ENCODE measurements around the gene LSM4.
"Not testable (repeated sequence)": the region's sequence is repeated elsewhere in the genome, so short reads cannot be mapped to it uniquely, and the experiment has no call there.

LSM4 gene

DNA sequence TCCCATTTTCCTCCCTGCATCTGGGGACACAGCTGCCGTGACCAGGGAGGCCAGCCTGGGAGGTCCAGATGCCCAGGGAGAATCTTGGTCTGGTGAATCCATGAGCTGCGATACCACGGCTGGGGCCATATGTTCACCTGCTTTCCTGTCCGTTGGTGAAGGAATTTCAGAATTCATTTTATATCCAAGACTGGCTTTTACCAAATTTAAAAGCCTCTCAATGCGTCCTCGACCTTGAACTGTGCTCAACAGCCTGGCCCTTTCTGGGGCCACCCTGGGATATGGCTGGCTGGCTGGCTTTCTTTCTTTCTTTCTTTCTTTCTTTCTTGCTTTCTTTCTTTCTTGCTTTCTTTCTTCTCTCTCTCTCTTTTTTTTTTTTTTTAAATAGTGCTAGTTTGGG is 40.9 kb upstream of the LSM4 start:
- Histone ChIP-seq H3K9ac (no peak overlapping the region), H3K36me3 (ENCODE audit: control insufficient read depth, insufficient read depth, low read length) (no peaks in the 10 kb centered on the region), H3K27ac (peak overlapping the region; percentile 83), H3K27me3 (ENCODE audit: control insufficient read depth, insufficient read depth, low read length) (no peaks in the 10 kb centered on the region), H3K9me3 (ENCODE audit: control insufficient read depth, low read length) (no peaks in the 10 kb centered on the region), H2AFZ (no peak overlapping the region), H3K79me2 (peaks cover 5% of the 10 kb centered on the region), H3K4me3 (ENCODE audit: low read depth, low read length) (no peak overlapping the region), H3K4me1 (peaks cover 15% of the 10 kb centered on the region), H3K4me2 (ENCODE audit: low read length) (no peak overlapping the region)
- TF ChIP-seq, protein P1, sequence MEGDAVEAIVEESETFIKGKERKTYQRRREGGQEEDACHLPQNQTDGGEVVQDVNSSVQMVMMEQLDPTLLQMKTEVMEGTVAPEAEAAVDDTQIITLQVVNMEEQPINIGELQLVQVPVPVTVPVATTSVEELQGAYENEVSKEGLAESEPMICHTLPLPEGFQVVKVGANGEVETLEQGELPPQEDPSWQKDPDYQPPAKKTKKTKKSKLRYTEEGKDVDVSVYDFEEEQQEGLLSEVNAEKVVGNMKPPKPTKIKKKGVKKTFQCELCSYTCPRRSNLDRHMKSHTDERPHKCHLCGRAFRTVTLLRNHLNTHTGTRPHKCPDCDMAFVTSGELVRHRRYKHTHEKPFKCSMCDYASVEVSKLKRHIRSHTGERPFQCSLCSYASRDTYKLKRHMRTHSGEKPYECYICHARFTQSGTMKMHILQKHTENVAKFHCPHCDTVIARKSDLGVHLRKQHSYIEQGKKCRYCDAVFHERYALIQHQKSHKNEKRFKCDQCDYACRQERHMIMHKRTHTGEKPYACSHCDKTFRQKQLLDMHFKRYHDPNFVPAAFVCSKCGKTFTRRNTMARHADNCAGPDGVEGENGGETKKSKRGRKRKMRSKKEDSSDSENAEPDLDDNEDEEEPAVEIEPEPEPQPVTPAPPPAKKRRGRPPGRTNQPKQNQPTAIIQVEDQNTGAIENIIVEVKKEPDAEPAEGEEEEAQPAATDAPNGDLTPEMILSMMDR (IDR thresholded peaks at IDR 0.05): no peak

DNA sequence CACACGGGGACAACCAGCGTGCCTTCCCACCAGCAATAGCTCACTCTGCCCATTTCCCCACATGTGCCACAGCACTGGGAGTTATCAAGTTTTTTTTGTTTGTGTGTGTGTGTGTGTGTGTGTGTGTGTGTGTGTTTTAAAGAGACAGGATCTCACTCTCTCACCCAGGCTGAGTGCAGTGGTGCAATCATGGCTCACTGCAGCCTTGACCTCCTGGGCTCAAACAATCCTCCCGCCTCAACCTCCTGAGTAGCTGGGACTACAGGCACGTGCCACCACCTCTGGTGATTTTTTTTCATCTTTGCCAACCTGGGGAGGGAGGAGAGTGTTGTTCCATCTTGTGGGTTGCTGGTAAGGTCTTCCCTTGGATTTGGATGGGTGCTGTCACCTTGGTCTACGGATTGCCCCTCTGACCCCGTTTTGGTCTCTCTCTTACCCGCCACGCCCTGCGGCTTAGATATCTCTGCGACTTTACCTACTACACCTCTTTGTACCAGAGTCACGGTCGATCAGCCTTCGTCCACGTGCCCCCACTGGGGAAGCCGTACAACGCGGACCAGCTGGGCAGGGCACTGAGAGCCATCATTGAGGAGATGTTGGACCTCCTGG is 40.2 kb upstream of the LSM4 start:
- Histone ChIP-seq H3K27me3 (ENCODE audit: control insufficient read depth, insufficient read depth, low read length) (no peaks in the 10 kb centered on the region), H3K4me1 (peaks cover 15% of the 10 kb centered on the region), H3K4me3 (ENCODE audit: low read depth, low read length) (no peak overlapping the region), H3K27ac (no peak overlapping the region), H2AFZ (no peak overlapping the region), H3K79me2 (peaks cover 5% of the 10 kb centered on the region), H3K9me3 (ENCODE audit: control insufficient read depth, low read length) (no peaks in the 10 kb centered on the region), H3K36me3 (ENCODE audit: control insufficient read depth, insufficient read depth, low read length) (no peaks in the 10 kb centered on the region), H3K9ac (no peak overlapping the region), H3K4me2 (ENCODE audit: low read length) (no peak overlapping the region)
- TF ChIP-seq, protein P1 (IDR thresholded peaks at IDR 0.05): no peak

DNA sequence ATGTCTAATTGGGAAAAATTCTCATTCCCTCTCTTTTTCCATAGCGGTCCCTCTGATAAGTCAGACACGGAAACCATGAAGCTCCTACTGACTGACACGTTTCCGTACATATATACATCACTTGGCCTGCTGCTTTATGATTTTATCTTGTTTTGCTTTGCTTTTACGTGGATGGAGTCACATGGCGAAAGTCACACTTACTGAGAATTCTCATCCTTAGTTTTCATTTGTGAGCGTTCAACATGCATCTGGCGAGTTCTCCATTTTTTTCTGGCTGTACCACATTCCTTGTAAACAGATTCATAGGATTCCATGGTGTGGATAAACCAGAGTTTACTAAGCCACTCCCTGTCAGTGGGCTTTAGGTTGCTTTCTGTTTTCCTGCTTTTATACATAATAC is 38.8 kb upstream of the LSM4 start:
- TF ChIP-seq, protein P1 (IDR thresholded peaks at IDR 0.05): no peak
- H3K79me2 ChIP-seq: peaks cover 5% of the 10 kb centered on the region
- H3K9ac ChIP-seq: no peak overlapping the region
- no peak overlapping the region for H2AFZ ChIP-seq
- H3K9me3 ChIP-seq (ENCODE audit: control insufficient read depth, low read length): no peaks in the 10 kb centered on the region
- no peaks in the 10 kb centered on the region for H3K27me3 ChIP-seq (ENCODE audit: control insufficient read depth, insufficient read depth, low read length)
- H3K4me3 ChIP-seq (ENCODE audit: low read depth, low read length): no peak overlapping the region
- H3K4me1 ChIP-seq: peaks cover 15% of the 10 kb centered on the region
- no peaks in the 10 kb centered on the region for H3K36me3 ChIP-seq (ENCODE audit: control insufficient read depth, insufficient read depth, low read length)
- no peak overlapping the region for H3K4me2 ChIP-seq (ENCODE audit: low read length)
- no peak overlapping the region for H3K27ac ChIP-seq

DNA sequence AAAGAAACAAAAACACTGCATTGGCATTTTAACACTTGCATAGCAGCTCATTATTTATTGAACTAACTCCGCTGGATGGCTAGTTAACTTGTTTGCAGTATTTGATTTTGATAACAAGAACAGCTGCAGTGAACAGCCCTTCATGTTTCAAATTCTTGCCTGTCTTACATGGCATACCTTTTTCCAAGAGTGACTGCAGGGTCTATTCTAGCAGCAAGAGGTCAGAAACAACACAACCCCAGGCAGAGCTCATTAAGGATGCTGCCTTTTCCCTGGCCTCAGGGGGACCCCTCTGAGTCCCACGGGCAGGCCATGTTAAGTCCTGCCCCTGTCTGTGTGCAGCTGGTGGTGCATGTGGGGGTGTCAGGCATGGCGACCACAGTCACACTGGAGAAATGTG is 34.2 kb upstream of the LSM4 start:
- no peaks in the 10 kb centered on the region for H3K36me3 ChIP-seq (ENCODE audit: control insufficient read depth, insufficient read depth, low read length)

DNA sequence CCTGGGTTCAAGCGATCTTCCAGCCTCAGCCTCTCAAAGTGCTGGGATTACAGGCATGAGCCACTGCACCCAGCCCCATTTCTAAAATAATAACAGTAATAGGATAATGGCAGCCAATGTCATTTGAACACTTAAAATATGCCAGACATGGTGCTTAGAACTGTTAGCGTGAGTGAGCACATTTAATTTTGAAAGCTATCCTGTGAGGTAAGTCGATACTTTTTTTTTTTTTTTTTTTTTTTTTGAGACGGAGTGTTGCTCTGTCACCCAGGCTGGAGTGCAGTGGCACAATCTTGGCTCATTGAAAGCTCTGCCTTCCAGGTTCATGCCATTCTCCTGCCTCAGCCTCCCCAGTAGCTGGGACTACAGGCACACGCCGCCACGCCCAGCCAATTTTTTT is 31.9 kb upstream of the LSM4 start:
- H3K4me2 ChIP-seq (ENCODE audit: low read length); H3K4me3 ChIP-seq (ENCODE audit: low read depth, low read length); H3K4me1 ChIP-seq; H3K9me3 ChIP-seq (ENCODE audit: control insufficient read depth, low read length); H3K27me3 ChIP-seq (ENCODE audit: control insufficient read depth, insufficient read depth, low read length); H3K79me2 ChIP-seq; H3K9ac ChIP-seq; H3K27ac ChIP-seq; H2AFZ ChIP-seq; H3K36me3 ChIP-seq (ENCODE audit: control insufficient read depth, insufficient read depth, low read length): not testable (repeated sequence)

More for the DNA sequence above, 34.2 kb upstream of the LSM4 start:
- Histone ChIP-seq H3K4me3 (ENCODE audit: low read depth, low read length) (no peak overlapping the region), H3K27me3 (ENCODE audit: control insufficient read depth, insufficient read depth, low read length) (no peaks in the 10 kb centered on the region), H3K4me2 (ENCODE audit: low read length) (no peak overlapping the region), H2AFZ (no peak overlapping the region), H3K9ac (no peak overlapping the region), H3K4me1 (no peaks in the 10 kb centered on the region), H3K9me3 (ENCODE audit: control insufficient read depth, low read length) (no peaks in the 10 kb centered on the region), H3K79me2 (no peaks in the 10 kb centered on the region), H3K27ac (no peak overlapping the region)
- TF ChIP-seq, protein P1 (IDR thresholded peaks at IDR 0.05): no peak
